ENCODE measurements around the gene VPS35.
A peak's percentile ranks its signal among the peaks of the same experiment; 100 is the strongest.
"Not testable (repeated sequence)": the region's sequence is repeated elsewhere in the genome, so short reads cannot be mapped to it uniquely, and the experiment has no call there.

Gene VPS35

DNA sequence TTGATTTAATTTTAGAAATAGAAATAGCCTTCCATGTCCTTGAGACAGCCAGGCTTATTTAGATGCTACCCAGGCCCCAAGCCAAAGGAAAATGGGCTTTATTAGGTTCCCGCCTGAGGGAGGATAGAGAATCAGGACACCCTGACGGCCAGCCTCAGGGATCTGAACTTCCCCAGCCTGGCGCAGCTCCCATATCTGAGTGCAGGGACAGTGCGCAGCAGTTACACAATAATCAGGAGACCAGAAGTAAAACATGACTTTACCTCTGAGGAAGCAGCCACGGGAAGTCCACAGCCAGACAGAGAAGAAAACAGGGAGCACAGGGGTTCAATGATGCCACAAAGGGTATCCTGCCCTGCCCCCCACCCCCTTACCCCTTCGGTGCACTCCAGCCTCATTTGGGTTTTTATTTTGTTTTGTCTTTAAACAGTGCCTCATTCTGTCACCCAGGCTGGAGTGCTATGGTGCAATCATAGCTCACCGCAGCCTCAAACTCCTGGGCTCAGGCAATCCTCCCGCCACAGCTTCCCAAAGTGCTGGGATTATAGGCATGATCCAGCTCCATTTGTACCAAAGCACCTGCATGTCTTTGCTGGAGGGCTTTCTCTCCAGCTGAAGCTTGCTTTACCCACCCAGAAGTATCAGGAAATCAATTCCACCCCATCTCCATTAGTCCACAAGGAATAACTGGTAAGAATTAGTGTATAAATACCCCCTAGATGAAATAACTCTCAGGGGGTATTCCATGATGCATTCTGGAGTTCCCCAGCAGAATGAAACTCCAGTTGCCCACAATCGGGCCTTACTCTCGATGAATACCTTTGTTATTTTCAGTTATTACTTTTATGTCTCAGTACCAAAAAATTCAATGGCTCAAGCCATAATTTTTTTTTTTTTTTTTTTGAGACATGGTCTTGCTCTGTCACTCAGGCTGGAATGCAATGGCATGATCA lies 22.4 kb upstream of the VPS35 start:
- DNase-seq: no peak

DNA sequence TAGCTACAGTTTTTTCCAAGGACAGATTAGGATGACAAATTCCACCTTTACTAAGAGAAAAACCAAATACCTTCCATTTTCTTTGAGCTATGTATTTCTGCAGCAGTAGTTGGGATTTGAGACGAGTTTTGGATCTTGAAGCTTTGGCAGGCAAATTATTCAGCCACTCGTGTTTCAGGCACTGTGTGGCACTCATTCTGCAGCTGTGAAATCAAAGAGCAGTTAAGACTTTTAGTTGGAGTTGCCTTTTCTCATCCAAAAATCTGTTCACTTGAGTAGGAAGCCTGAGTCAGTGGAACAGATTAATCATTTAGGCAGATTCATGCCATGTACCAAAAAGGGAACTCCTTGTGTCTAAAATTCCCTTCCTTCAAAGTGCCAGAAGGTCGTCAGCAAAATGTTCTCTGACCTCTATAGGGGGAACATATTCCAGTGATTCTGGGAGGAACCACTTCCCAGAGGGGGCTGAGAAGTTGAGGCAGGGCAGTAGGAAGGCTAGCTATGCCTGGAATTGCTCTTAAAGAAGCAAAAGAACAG lies 20.6 kb upstream of the VPS35 start:
- DNase-seq: no peak

DNA sequence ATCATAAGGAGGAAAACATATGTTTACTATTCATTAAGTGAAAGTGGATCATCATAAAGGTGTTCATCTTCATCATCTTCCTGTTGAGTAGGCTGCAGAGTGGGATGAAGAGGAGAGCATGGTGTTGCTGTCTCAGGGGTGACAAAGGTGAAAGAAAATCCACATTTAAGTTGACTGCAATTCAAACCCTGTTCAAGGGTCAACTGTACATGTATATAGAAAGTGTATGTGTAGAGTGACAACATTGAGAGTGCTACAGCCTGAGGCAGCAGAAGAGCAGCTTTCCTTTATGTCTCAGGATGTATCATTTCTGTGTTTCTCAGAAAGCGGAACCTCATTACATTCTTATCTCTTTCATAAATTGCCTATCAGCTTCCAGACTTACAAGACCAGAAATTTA lies 17.7 kb upstream of the VPS35 start:
- DNase-seq: no peak

DNA sequence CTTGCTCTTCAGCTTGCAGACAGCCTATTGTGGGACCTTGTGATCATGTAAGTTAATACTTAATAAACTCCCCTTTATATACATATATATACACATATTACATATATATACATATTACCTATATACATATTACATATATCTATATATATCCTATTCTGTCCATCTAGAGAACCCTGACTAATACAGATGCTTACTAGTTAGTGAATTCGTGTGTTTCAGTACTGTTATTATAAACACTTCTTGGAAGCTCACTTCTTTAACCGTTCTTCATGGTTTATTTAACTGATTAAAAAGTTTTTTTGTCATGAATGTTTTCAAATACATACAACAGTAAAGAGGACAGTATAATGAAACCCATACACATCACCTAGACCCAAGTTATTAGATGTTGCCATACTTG lies 13.1 kb upstream of the VPS35 start:
- no peak for DNase-seq

DNA sequence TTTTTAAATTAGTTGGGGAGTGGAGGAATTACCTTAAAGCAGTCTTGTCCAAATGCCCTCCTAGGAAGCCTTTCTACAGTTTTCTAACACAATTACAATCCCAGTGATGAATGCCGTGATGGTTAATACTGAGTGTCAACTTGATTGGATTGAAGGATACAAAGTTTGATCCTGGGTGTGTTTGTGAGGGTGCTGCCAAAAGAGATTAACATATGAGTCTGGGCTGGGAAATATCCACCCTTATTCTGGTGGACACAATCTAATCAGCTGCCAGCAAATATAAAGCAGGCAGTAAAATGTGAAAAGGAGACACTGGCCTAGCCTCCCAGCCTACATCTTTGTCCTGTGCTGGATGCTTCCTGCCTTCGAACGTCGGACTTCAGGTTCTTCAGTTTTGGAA lies 12.6 kb upstream of the VPS35 start:
- no peak for DNase-seq

DNA sequence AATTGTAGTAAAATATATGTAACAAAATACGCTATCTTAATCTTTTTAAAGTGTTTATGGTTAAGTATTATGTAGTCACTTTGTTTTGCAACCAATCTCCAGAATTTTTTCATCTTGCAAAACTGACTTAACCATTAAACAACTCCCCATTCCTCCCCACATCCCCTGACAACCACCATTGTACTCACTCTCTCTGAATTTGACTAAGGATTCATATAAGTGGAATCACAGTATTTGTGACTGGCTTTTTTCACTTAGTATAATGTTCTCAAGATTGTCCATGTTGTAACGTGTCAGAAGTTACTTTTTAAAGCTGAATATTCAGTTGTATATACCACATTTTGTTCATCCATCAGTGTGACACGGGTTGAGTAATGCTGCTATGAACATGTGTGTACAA lies 11.1 kb upstream of the VPS35 start:
- DNase-seq: no peak

DNA sequence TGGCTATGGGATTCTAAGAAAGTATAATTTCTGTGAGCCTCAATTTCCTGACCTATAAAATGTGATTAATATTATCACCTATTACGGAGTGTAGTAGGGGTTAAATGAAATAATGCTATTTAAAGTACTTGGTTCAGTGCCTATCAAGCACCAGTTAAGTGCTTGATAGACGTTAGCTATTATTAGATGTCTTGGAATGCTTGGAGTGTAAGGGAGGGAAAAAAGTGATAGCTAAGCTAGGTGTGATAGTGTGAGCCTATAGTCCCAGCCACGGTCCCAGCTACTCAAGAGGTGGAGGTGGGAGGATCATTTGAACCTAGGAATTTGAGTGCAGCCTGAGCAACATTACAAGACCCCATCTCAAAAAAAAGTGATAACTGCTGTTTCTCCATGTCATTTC lies 8.0 kb upstream of the VPS35 start:
- DNase-seq: no peak

DNA sequence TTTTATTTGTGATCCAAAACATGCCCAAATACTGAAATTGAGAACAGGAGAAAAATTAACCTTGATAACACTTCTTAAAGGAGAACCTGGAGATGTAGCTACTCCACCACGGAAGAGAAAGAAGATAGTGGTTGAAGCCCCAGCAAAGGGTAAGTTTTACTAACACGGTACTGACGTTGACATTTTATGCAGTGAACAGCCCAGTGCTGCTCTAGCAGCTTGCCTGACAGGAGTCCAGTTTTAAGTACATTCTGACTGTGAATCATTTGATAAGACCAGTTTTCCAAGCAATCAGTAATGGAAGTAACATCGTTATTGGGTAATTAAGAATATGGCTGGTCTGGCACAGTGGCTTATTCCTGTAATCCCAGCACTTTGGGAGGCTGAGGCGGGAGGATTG lies 7.0 kb upstream of the VPS35 start:
- no peak for DNase-seq

DNA sequence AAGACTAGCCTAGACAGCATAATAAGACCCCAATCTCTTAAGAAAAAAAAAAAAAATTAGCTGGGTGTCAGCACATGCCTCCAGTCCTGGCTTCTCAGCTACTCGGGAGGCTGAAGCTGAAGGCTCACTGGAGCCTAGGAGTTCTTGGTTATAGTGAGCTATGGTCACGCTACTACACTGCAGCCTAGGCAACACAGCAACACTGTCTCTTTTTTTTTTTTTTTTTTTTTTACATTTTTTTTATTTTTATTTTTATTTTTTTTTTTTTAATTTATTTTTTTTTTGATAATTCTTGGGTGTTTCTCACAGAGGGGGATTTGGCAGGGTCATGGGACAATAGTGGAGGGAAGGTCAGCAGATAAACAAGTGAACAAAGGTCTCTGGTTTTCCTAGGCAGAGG lies 4.6 kb upstream of the VPS35 start:
- no peak for DNase-seq

DNA sequence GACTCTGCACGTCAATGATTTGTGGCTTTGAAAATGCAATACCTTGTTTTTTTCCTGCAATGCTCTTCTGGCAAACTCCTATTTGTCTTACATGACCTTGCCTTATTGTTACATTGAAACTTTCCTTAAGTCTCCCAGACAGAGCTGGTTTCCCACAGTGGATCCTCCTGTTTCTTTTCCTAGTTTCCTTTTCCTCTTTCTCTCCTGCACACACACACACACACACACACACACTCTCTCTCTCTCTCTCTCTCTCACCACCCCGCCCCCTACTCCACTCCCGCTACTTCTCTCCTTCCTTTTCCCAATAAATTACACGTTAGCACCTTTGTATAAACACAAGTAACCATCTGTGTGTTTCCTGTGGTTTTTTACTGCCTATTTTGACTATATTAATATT lies 2.7 kb upstream of the VPS35 start:
- no peak for DNase-seq

DNA sequence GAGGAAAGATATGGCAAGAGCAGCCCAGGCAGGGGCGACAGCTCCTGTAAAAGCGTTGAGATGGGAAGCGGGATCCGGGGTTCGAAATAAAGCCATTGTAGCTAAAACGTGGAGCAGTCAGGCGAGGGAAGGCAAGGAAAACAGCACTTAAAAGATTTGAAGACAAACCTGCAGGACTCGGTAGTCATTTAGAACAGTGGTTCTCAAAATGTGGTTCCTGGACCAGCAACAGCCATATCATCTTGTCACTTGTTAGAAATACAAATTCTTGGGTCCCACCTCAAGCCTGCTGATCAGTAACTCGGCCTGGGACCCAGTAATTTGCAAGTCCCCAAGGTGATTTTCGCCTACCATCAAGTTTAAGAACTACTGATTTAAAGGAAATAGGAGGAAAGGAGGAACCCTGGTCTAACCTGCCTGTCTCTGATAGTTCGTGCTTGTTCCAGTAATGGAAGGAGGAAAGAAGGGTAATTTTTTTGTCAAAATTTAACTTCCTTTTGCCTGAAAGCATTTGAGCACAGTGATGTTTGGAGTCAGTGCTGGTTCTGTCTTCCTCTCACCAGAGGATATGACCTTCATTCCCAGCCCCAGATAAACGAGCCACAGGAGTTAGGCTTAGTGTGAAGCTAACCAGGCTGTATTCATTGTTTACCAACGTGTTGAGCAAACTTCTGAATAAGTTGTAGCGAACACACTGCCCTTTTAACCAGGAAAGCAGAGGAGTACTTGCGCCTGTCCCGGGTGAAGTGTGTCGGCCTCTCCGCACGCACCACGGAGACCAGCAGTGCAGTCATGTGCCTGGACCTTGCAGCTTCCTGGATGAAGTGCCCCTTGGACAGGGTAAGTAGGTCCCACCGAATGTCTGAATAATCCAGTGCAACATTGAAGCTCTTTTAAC lies 1.6 kb upstream of the VPS35 start:
- no peak for DNase-seq

DNA sequence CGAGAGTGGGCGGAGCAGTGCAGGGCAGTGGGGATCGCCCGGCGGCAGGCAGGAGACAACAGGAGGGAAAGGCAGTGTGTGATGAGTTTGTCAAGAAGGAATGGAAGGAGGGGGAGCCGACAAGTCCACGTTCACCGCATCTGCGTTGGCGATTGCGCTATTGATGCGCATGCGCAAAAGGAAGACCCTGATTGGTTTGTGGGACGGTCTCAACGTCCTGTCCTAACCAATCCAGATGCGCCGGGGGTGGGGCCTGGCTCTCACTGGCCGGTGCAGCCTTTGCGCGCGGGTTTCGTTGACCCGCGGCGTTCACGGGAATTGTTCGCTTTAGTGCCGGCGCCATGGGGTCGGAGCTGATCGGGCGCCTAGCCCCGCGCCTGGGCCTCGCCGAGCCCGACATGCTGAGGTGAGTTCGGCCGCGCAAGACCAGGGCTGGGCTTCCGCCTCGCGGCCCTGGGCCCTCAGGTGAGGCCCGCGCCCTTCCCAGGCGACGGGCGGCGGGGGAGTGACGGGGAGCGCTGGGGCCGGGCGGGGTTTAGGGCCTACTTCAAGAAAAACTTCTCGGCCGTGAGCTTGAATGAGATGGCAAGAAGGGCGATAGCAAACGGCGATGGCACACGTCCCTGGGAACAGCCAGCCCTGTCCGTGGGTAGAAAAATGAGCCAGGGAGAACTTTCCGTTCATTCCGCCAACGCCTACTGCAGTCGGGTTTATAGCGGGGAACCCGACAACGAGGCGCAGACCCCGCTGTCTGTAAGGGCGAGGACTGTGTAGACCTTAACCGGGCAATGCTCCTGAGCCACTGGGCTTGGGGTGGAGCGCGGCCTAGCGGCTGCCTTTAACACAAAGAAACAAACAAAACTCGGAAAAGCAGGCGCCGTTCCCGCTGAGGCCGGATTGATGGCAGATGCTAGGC lies 645 bp upstream of the VPS35 start, which contains the start of gene ORC6:
TSS of gene ORC6 (plus strand) at position 295 of the 916 bp plus-strand sequence. CDS start at position 342, 47 bp downstream.
- DNase-seq: peak; percentile 98

DNA sequence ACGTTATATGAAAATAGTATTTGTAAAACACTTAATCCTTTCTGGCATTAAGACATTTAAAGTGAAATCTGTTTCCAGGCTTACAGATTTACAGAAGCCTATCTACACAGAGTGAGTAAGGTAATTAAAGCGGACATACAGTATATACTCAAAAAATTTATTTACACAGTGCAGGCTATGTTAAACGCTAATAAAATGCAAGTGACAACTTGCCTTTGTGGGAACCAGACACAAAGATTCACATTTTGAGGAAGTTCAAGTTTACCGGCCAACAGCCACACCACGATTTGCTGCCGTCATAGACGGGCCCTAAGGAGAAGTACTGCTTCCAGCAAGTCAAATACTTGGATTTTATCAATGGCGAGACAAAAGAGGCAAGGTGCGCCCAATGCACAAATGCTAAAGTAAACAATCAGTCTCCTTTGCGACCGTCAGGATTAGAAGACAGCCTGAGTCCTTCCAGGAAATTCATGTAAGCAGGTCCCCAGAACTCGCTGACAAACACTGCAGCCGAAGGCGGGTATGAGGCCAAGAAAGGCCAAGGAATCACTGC lies 801 bp downstream of the VPS35 start:
- no peak for DNase-seq

DNA sequence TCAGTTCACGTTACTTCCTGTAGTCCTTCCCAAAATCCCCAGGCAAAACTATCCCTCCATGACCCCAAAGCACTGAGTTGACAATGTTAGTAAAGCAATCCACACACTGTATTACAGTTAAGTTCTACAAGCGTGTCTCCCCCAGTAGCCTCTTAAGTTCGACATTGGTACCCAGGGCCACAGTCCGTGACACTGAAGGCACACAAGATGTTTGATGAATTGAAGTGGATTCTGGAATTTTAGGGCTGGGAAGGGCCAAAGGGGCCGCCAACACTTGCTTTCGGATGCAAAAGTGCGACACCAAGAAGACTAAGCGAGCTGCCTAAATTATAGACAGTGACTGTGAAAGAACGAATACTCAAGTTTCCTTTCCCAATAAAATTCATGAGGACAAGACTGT lies 1.5 kb downstream of the VPS35 start:
- DNase-seq: no peak

DNA sequence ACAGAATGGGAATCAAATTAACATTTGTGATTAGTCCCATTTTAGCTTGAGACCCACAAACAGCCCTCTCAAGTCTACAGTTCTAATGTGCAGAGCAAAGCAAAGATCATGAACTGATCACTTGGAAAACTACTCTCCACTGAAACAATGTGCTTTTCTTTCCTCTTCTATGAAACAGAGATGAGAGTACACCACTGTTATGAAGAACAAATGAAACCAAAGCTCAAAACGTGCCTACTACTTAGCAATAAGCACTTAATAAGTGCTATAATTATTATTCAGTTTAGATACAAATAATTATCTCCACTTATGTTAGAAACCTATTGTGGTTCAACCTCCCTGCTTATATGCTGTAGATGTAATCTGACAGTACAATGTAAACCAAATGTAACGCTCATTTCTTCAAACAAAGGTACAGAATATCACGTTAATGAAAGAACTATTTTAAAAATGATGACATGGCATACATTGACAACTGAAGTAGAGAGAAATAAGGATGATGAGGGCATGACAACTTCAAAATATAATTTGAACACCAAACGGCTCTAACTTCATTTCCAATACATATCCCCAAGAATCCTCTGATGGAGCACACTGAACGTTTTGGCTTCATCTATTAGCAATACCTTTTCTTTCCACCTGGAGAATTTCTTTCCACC lies 2.0 kb downstream of the VPS35 start:
- no peak for DNase-seq

DNA sequence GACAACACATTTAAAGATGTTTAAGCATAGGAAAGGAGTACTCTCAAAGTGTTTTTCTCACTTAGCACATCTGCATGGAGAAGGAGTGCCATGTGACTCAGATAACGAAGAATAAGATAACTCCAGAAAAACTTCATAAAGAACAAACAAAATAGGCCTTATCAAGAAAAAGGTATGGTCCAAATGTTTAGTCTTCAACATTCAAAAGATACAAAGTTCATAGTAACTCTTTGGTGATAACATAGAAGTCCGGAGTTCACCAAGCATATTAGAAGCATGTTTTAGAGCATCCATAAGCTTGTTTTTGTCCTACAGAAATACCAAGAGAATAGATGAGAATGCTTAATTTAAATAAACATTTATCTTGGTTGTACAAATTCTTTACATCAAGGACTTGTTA lies 7.1 kb downstream of the VPS35 start:
- not testable (repeated sequence) for DNase-seq

DNA sequence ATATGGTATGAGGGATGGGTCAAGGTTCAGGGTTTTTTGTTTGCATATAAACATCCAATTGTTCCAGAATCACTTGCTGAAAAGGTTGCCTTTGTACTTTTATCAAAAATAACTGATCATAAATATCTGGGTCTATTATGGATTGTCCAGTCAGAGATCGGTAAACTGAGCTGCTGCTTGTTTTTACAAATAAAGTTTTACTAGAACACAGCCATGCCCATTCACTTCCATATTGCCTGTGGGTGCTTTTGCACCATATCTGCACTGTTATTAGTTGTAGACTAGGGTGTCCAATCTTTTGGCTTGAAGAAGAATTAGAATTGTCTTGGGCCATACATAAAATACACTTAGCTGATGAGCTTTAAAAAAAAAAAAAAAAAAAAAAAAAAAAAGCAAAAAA lies 11.0 kb downstream of the VPS35 start:
- not testable (repeated sequence) for DNase-seq

DNA sequence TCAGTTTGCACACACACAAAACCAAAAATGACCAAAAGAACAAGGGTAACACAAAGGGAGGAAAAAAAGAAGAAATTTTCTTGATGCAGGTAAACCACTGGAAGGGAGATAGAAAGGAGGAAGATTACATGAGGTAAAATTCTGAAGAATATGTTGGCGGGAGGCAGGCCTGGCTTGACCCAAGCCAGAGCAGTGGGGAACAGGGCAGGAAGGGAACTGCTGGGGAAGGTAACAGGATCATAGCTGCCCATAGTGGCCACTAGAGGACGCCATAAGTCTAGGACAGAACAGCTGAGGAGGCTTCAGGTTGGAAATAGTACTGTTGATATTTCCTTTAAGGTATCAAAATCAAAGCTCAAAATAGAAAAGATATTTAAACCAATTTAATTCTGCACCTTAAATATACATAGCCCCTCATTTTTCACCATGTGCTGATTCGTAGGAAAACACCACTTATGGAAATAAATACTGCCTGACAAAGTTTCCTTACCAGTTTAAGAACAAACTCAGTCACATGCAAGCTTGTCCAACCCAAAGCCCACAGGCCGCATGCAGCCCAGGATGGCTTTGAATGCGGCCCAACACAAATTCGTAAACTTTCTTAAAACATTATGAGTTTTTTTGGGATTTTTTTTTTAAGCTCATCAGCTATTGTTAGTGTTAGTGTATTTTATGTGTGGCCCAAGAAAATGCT lies 15.5 kb downstream of the VPS35 start:
- peak; percentile 65 for DNase-seq

DNA sequence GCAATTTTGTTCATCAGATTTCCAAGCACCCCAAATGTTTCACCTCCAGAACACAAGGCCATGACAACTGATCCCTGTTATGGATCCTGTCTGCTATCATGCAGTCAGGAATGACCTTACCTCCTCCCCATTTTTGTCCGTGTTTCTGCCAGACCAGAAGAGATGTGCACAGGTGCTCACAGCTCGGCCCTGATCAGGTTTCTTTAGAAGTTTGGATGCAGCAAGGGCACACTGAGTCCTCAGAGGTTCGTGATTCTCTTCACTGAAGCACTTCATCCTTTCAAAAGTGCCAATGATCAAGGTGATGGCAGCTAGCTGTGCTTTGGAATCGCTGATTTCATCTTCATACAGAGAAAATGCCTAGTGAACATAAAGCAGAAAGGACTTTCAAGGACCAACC lies 26.9 kb downstream of the VPS35 start:
- DNase-seq: no peak

DNA sequence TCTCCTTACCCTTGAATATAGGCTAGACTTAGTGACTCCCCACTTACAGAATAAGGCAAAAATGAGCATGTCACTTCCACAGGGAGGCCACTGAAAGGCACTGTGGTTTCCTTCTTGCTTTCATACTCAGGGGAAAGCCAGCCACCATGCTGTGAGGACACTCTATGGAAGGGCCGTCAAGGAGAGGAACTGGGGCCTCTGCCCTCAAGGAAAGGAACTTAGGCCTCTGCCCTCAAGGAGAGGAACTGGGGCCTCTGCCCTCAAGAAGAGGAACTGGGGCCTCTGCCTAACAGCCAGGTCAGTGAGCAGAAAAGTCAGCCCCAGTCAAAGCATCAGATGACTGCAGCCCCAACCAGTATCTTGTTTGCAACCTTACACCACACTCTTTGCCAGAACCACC lies 30.1 kb downstream of the VPS35 start:
- DNase-seq: peak; percentile 48

DNA sequence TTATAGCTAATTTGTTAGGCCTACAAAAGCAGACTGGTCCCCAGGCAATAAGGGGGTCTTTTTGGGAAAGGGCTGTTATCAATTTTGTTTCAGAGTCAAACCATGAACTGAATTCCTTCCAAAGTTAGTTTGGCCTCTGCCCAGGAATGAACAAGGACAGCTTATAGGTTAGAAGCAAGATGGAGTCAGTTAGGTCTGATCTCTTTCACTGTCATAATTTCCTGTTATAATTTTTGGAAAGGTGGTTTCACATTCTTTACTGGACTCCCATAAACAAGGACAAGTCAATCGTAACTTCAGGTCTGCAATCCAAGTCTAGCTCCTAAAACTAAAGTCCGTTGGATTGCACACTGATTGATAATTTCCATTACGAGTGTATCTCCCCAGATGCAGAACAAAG lies 37.7 kb downstream of the VPS35 start:
- DNase-seq: no peak

Measured in activated CD4-positive, alpha-beta T cell treated with anti-CD3 and anti-CD28 coated beads, Interleukin-2, Interleukin-6, amounts not matched to agents 100 ng/mL and 50 ng/mL, durations not matched to agents 16 hours and 8 hours (primary cell).